Sciatic nerve (tissue), 2 donors: ENCODE results near the gene PAAF1. TPM values are rescaled to one million over a fixed set of nuclear protein-coding genes. Genes with fewer than 3 reads are reported as not detected.
"Not testable (repeated sequence)": the region's sequence is repeated elsewhere in the genome, so short reads cannot be mapped to it uniquely, and the experiment has no call there.

Experiments used
- ATAC-seq: fragments of 200-7000 bp; cut with Tn5 transposase; one replicate; pipeline ENCODE4 v1.9.1; 2020; ENCODE audit warnings: mild to moderate bottlenecking, moderate library complexity
- DNase-seq: peaks from one replicate; pipeline ENCODE4 v3.0.0-alpha.2; 2020; ENCODE audit warnings: low spot score
- intact Hi-C: fragments of 100-400 bp; cut with DNase I; formaldehyde crosslinking; loops from one replicate; pipeline ENCODE4 v1.14.2; 2022
- total RNA-seq: library from RNA; stranded (reverse); fragmentation: NEBNext Ultra II Directional; extraction: Animal tissue kit (Norgen Biotek cat#: 25700); gene quantifications from one replicate; pipeline ENCODE4 v1.2.1, GENCODE V29; 2021
- donor health status: DM: no; HTN: no; CAD: no.
- donor health status: DM: no; HTN: no; CAD: no.

The PAAF1 gene
- total RNA-seq, 1 donor from 2014 or later, result 32.4 TPM

GRCh38 chr11:73936047-73936446, 59.2 kb downstream of the PAAF1 start:
- intact Hi-C loops, DNase-seq, ATAC-seq: not testable (repeated sequence)

- intact Hi-C loops, result no loop called here
- ATAC-seq (no peak), DNase-seq (no peak)
Measured at GRCh38 chr11:73939096-73939495, 62.3 kb downstream of the PAAF1 start.

- DNase-seq, result no peak
- ATAC-seq, result no peak
- intact Hi-C loops, result no loop called here
Measured at GRCh38 chr11:73940801-73941570, 64.2 kb downstream of the PAAF1 start.

GRCh38 chr11:73942010-73942409, 65.2 kb downstream of the PAAF1 start:
- DNase-seq (no peak), ATAC-seq (no peak)
- intact Hi-C loops, result no loop called here

GRCh38 chr11:73944085-73944484, 67.3 kb downstream of the PAAF1 start:
- DNase-seq (no peak), ATAC-seq (no peak)
- intact Hi-C loops, result no loop called here

- no peak for ATAC-seq
Measured at GRCh38 chr11:73944901-73945300, 68.1 kb downstream of the PAAF1 start.

GRCh38 chr11:73945396-73945795, 68.6 kb downstream of the PAAF1 start:
- intact Hi-C loops, result no loop called here
- no peak for DNase-seq
- no peak for ATAC-seq

More at GRCh38 chr11:73944901-73945300, 68.1 kb downstream of the PAAF1 start:
- intact Hi-C loops, result no loop called here
- DNase-seq, result no peak

GRCh38 chr11:73946798-73947458, 70.1 kb downstream of the PAAF1 start:
- DNase-seq, result no peak

GRCh38 chr11:73949246-73949645, 72.4 kb downstream of the PAAF1 start:
- intact Hi-C loops, result no loop called here
- DNase-seq (no peak), ATAC-seq (no peak)

More at GRCh38 chr11:73946798-73947458, 70.1 kb downstream of the PAAF1 start:
- no peak for ATAC-seq
- intact Hi-C loops, result no loop called here

- DNase-seq, result no peak
- intact Hi-C loops, result no loop called here
- no peak for ATAC-seq
Measured at GRCh38 chr11:73949912-73950311, 73.1 kb downstream of the PAAF1 start.

GRCh38 chr11:73950869-73951710, 74.3 kb downstream of the PAAF1 start, which contains the start of gene DNAJB13:
TSS of gene DNAJB13 (plus strand) at chr11:73951026. CDS start at chr11:73951070, 44 bp downstream.
- intact Hi-C loops, result no loop called here
- ATAC-seq (peak; percentile 53), DNase-seq (no peak)

GRCh38 chr11:73951797-73952196, 75.0 kb downstream of the PAAF1 start:
- DNase-seq, result no peak
- intact Hi-C loops, result no loop called here
- ATAC-seq, result no peak

GRCh38 chr11:73956876-73957653, 80.3 kb downstream of the PAAF1 start:
- DNase-seq (peak; percentile 41), ATAC-seq (no peak)
- intact Hi-C loops, result no loop called here

GRCh38 chr11:73957654-73958361, 81.0 kb downstream of the PAAF1 start:
- ATAC-seq, result no peak

GRCh38 chr11:73958521-73959141, 81.8 kb downstream of the PAAF1 start:
- intact Hi-C loops, result no loop called here
- ATAC-seq, result no peak
- DNase-seq, result peak; percentile 19

More at GRCh38 chr11:73957654-73958361, 81.0 kb downstream of the PAAF1 start:
- peak; percentile 36 for DNase-seq
- intact Hi-C loops, result no loop called here

GRCh38 chr11:73961321-73961720, 84.5 kb downstream of the PAAF1 start:
- DNase-seq (peak; percentile 17), ATAC-seq (no peak)
- intact Hi-C loops, result loop anchor here (10.0 kb wide), 1 partner anchor 53 kb away; no protein-coding TSS in a partner anchor

GRCh38 chr11:73962101-73962705, 85.4 kb downstream of the PAAF1 start:
- no peak for ATAC-seq
- peak; percentile 12 for DNase-seq
- intact Hi-C loops, result loop anchor here (10.0 kb wide), 1 partner anchor 53 kb away; no protein-coding TSS in a partner anchor
